Stimulated activated CD8-positive, alpha-beta memory T cell treated with anti-CD3 and anti-CD28 coated beads, Interleukin-15, amount 100 ng/mL, for 4 hours (primary cell): ENCODE measurements around the gene ATP6V1G2.
A peak's percentile ranks its signal among the peaks of the same experiment; 100 is the strongest.

ENCODE experiments used
- DNase-seq, 2 donors: peaks; one replicate each; pipeline ENCODE4 v3.0.0-alpha.2; 2020; ENCODE audit warnings: low read depth in 2 of 2

Gene ATP6V1G2

DNA sequence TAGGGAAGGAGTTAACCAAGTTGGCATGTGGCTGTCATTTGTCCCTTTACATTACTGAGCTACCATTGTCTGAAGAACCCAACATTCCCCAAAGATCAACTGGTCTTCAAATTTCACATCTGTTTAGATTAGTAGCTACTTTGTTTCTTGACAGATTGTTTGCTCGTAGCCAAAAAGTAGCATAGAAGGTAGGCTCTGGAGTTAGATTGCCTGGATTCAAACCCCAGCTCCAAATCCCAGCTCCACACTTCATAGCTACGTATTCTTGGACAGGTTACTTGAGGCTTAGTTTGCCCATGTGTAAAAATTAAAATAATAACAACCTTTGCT lies 2.1 kb upstream of the ATP6V1G2 start:
- DNase-seq, result no peak

DNA sequence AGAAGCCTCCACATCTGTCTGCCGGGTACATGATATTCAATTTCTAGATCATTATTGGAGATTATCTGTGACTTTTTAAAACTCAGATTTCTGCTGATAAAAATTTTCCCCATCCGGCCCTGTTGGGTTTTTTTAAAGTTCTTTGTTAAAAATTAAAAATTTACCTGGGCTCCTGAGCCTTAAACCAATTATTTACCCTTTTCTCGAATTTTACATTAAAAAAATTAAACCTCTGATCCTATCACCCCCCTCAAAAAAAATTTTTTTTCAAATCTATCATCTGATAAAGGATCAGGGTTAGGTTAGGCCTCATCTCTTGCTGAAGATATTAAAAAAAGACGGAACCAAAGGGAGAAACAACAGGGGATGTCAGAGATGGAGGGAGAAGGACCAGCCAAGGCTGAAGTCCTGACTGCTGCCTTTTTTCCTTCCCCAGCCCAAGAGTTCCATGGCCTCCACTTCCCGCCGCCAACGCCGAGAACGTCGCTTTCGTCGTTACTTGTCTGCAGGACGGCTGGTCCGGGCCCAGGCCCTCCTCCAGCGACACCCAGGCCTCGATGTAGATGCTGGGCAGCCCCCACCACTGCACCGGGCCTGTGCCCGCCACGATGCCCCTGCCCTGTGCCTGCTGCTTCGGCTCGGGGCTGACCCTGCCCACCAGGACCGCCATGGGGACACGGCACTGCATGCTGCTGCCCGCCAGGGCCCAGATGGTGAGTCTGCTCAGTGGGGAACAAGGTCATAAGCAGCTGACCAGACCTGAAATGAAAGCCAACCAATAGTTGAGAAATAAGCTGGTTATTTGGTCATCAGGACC lies 1.5 kb upstream of the ATP6V1G2 start:
- DNase-seq, result no peak

DNA sequence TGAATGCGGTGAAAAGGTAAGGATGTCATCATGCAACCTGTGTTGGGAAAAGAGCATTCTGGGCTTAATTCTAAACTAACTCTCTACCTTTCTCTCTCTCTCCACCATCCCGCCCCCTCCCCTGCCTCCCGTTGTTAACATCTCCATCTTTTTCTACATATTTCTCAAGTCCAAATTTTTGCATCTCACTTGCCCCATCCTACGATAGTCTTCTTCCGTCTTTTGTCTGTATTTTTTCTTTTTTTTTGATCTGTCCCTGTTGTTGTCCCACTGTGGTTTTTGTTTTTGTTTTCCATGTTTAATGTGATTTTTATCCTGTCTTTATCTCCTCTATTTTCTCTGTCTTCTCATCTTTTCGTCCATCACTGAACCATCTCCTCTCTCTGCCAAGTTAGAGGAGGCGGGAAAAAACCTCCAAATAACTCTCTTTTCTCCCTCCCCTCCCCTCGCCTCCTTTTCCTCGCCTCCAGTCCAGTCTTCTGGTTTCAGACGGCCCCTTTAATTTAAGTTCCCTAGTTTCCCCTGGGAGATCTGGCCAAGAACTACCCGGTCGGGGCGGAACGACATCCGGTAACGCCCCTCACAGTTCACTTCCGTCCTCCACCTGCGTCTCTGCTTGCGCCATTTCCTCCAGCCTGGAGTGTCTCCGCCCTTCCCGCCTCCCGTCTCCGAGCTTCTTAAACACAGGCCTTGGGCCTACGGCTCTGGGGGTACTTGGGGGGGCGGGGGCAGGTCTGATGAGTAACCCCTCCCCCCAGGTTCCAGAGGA lies 734 bp upstream of the ATP6V1G2 start, which contains the start of gene NFKBIL1:
Gene NFKBIL1 (plus strand): TSS at position 651 of the 769 bp plus-strand sequence. CDS start 87 bp downstream, at position 738.
- peak; percentile 80 to 88 for DNase-seq

DNA sequence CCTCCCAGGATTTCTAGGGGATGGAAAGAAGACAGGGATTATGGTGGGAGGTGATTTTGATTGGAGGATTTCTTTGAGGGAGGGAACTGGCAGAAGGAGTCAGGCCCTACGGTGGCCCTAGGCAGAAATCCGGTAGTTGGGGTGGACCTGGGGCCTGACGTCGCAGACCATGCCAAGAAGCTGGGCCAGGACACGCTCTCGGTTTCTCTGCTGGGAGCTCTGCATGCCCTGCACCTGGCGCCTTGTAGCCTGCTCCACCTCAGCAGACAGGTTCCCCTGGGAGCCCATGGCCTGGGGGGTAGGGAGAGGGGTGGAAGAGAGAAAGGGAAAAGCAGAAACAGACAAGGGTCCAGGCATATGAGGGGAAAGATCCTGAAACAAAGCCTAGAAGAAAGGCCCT lies 1.1 kb downstream of the ATP6V1G2 start:
- DNase-seq, result no peak

DNA sequence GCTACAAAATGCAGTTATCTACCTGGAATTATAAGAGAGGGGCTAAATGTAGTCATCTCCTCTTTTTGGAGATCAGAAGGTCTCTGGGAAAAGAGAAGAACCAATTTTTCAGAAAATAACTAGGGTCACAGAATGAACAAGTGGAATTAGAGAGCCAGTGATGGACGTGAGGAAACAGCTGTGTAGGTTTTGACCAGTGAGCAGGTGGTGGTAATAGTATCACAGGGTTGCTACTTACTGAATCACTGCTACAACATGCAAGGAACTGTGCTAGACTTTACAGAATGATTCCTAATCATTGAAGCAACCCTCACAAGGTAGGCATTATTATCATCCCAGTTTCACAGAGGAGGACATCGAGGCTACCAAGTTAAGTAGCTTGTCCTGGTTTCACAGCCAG lies 1.7 kb downstream of the ATP6V1G2 start:
- DNase-seq, result no peak

DNA sequence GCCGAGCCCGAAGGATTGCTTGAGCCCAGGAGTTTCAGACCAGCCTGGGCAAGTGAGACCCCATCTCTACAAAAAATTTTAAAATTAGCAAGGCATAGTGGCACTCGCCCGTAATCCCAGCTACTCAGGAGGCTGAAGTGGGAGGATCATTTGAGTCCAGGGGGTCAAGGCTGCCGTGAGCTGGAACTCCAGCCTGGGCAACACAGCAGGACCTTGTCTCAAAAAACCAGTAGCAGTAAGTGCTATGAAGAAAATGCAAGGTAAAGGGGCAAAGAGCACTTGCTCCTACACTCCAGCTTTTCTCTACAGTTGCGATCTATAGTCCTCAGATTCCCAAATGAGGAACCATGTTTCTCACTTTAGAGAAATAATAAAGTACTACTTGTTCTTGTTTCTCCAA lies 2.8 kb downstream of the ATP6V1G2 start:
- no peak for DNase-seq

GRCh38 chr6:31541658-31542521 lies 4.5 kb downstream of the ATP6V1G2 start, which contains the start of gene DDX39B:
Gene DDX39B, minus strand, starts transcription at chr6:31542003. Its CDS starts 1,471 bp downstream, at chr6:31540532.
- peak; percentile 83 to 91 for DNase-seq

DNA sequence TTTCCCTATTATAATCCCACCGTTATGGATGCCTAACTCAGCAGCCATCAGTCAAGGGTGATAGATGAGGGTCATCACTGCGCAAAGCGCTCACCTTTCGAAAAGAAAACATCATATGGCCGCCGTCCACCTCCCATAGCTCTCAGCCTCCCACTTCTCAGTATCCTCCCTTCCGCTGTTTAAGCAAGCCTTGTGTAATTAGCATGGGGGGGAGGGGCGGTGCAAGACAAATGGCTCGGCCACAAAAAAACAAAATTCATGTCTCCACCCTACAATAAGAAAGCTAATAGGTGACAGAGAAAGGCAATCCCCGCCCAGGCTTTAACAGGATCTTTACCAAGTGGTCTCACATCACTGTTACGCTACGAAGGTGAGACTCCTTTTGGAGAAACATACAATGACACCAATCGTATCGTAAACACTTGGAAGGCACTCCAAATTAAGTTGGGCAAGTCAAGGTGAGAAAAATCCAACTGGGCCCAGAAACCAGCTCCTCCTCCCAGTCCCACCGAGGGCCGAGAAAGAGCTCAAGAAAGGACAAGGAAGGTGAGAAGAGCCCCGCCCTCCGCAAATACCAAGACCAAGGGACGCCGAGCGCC lies 5.2 kb downstream of the ATP6V1G2 start:
- DNase-seq, result peak in 1 of 2 donors; percentile 37

DNA sequence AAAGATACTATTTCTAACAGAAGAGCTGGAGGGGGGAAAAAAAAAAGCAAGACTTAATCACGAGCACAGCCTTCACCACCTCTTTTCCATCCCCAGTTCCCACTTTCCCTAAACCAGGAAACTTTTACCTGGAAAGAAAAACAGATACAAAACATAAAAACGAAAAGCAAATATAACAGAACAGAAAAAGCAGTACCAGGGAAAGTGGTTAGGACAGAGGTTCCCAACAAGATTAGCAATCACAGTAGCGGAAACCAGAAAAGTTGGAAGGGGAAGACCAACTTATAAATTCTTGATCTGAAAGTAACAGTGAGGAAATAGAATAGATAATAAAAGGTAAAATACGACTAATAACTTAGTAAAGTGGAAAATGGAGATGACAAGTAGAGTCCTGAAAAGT lies 5.8 kb downstream of the ATP6V1G2 start:
- no peak for DNase-seq

GRCh38 chr6:31538805-31539400 lies 7.5 kb downstream of the ATP6V1G2 start:
- no peak for DNase-seq

GRCh38 chr6:31535538-31536324 lies 10.7 kb downstream of the ATP6V1G2 start:
- no peak for DNase-seq

GRCh38 chr6:31534521-31535040 lies 11.8 kb downstream of the ATP6V1G2 start:
- no peak for DNase-seq

DNA sequence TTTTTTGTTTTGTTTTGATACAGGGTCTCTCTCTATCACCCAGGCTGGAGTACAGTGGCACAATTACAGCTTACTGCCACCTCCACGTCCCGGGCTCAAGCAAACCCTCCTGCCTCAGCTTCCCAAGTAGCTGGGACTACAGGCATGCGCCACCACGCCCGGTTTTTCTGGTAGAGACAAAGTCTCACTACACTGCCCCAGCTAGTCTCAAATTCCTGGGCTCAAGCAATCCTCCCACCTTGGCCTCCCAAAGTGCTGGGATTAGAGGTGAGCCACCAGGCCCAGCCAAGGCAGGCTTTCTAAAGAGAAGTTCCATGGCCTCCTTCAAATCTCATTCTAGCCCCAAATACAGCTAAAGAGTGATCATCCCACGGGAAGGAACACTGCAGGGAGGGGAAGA lies 12.4 kb downstream of the ATP6V1G2 start:
- DNase-seq, result no peak

- no peak for DNase-seq
These were observed 13.0 kb downstream of the ATP6V1G2 start for GRCh38 chr6:31533455-31533841.

DNA sequence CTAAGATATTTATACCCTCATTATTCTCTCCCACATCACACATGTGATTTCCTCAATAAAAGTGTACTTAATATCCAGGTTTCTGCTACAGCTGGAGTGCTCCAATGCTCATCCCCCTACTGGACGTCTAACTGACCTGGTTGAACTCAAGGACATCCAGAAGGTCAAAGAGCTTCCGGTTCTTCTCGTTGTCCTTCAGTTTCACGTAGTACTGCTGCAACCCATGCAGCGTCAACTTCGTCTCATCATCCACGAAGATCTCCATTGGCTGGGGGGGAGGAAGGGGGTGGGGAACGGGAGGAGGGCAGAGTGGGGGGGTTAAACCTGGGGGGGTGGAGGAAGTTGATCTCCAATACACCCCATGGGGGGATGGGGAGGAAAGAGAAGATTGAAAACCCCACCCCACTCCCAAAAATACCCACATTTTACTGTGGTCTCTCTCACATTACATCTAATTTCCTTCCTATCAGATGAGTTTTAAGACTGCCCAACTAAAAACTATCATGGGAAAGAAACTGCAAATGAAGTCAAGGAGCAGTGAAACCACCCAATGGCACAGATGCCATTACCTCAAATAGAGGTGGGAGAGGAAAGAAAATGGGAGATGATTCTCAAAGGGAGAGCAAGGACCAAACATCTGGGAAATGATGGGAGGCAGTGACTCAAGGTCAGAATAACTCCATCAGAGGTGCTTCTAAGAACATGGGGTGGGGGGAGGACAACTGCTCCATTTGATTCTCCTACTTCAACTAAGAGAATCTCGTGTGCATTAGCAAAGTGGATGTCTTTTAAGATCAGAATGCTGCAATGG lies 13.6 kb downstream of the ATP6V1G2 start:
- DNase-seq, result no peak

GRCh38 chr6:31531771-31532643 lies 14.4 kb downstream of the ATP6V1G2 start:
- DNase-seq, result no peak

DNA sequence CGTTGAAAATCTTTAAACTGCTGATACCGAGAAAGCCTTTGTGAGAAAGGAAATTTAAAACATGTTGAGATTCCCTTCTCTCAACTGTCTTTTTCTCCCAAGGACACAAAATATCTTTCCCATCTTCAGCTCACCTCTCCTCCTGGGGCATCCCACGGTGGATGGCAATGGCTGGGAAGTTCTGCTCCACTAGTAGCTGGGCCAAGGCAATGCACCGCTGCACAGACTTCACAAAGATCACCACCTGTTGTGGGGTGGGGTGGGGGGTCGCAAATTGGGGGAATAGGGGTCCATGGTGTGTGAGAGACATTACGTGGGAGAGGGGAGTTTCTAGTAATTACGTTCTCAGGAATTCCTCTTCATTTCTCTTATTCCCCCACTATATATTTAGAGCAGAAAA lies 15.2 kb downstream of the ATP6V1G2 start:
- DNase-seq, result no peak

- no peak for DNase-seq
These were observed 15.7 kb downstream of the ATP6V1G2 start for GRCh38 chr6:31530659-31531058.
